Measurements from ENCODE around the gene ACOXL. TPM values are rescaled to one million over a fixed set of nuclear protein-coding genes. Genes with fewer than 3 reads are reported as not detected.

Gene ACOXL
- total and polyA plus RNA-seq, 2 of the 8 experiments (the other 6 are each of a cell fraction or from before 2014, with no cell fraction given): 11.4 to 20.6 TPM

DNA sequence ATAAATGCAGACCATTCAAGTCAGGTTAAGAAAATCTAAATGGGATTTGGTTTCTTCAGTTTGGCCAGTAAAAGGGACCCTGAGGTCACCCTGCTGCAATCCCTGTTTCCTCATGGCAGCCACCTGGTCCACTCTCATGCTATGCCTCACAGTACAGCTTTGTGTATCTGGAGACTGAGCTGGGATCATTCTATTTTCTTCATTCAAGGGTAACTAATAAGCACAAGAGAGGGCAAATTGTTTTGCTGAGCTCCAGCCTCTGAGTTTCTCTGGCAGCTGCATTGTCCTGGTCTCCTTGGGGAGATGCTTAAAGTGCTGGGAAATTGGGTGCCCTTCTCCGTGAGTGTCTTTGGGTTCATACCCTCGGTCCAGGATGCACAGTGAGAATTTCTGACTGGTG is 369.8 kb downstream of the ACOXL start:
- Histone ChIP-seq H2BK15ac (ENCODE audit: low read length) (no peak overlapping the region), H3K14ac (ENCODE audit: insufficient read length) (no peak overlapping the region), H2BK12ac (ENCODE audit: low read depth, low read length) (no peak overlapping the region), H4K20me1 (replicated peaks in 1 of 2; ENCODE audit: control insufficient read depth in 1 of 2, insufficient read depth in 2 of 2, low read length in 2 of 2) (no peaks in the 10 kb centered on the region), H3K4me2 (ENCODE audit: insufficient read depth in 1 of 2, low read depth in 2 of 2, low read length in 2 of 2) (no peak overlapping the region), H4K8ac (ENCODE audit: extremely low read depth, insufficient read depth, low read length) (no peak overlapping the region), H3K4me3 (ENCODE audit: extremely low read depth in 1 of 4, insufficient read depth in 2 of 4, low read depth in 3 of 4, low read length in 4 of 4) (no peak overlapping the region), H3K27ac (ENCODE audit: low read depth, low read length) (no peak overlapping the region), H2BK5ac (ENCODE audit: low read depth, low read length) (no peak overlapping the region), H2BK120ac (replicated peaks; ENCODE audit: low read depth, low read length) (no peak overlapping the region), H3K79me1 (ENCODE audit: low read depth, low read length) (no peaks in the 10 kb centered on the region), H4K5ac (ENCODE audit: insufficient read length, low read depth, low read length) (no peak overlapping the region), H3K79me2 (ENCODE audit: control insufficient read depth in 1 of 2, insufficient read depth in 2 of 2, low read length in 2 of 2) (no peaks in the 10 kb centered on the region), H3K23ac (ENCODE audit: insufficient read length) (no peak overlapping the region), H3K27me3 (replicated peaks in 1 of 4; ENCODE audit: control insufficient read depth in 3 of 4, extremely low read depth in 1 of 4, insufficient read depth in 3 of 4, low read length in 3 of 4) (no peaks in the 10 kb centered on the region), H3K23me2 (ENCODE audit: low read depth, low read length) (no peaks in the 10 kb centered on the region), H3K4me1 (replicated peaks in 1 of 4; ENCODE audit: control insufficient read depth in 3 of 4, insufficient read depth in 4 of 4, low read length in 3 of 4) (no peaks in the 10 kb centered on the region), H3K9me3 (ENCODE audit: insufficient read depth in 2 of 2, low read depth in 1 of 2, low read length in 1 of 2) (no peaks in the 10 kb centered on the region), H3K56ac (replicated peaks; ENCODE audit: insufficient read length, low read depth, low read length) (no peak overlapping the region), H3K18ac (ENCODE audit: extremely low read depth, low read length) (no peak overlapping the region), H2AK5ac (ENCODE audit: low read depth, low read length) (no peak overlapping the region), H2BK20ac (ENCODE audit: low read length) (no peak overlapping the region), H3K4ac (replicated peaks; ENCODE audit: insufficient read length, low read depth, low read length) (no peak overlapping the region), H3K36me3 (ENCODE audit: control insufficient read depth in 2 of 4, insufficient read depth in 4 of 4, low read length in 3 of 4) (no peaks in the 10 kb centered on the region), H4K91ac (replicated peaks; ENCODE audit: insufficient read length, low read length) (no peak overlapping the region), H3K9ac (replicated peaks in 1 of 4; ENCODE audit: extremely low read depth in 1 of 4, low read depth in 3 of 4, low read length in 3 of 4) (no peak overlapping the region), H2AFZ (ENCODE audit: low read length) (no peak overlapping the region)
- ChIA-PET POLR2A (ENCODE audit: partially characterized antibody) (interaction anchor here (0.6 to 0.7 kb wide), 2 partner anchors 84 to 1488 kb away, joined by 3 to 4 read pairs; no protein-coding TSS in a partner anchor), CTCF (ENCODE audit: partially characterized antibody) (interaction anchor here (1.4 to 2.3 kb wide), 2 partner anchors 32 to 35 kb away, joined by 4 to 9 read pairs; no protein-coding TSS in a partner anchor)
- 80% methylated on average over 2 of the region's 2 CpGs; no CpG with 5 or more reads in 1 of the 2 experiments for WGBS, 2 experiments (ENCODE audit: extremely low coverage in 1 of 2, insufficient coverage in 1 of 2, insufficient read length in 1 of 2, insufficient replicate concordance in 2 of 2, low coverage in 1 of 2, low lambda C conversion rate in 2 of 2, missing lambda C conversion rate in 1 of 2)
- TF ChIP-seq KDM4A (IDR thresholded peaks at IDR 0.05; ENCODE audit: low read depth, low read length, severe bottlenecking) (no peak), HDAC6 (IDR thresholded peaks at IDR 0.05; ENCODE audit: low read depth, low read length) (no peak)
- DNase-seq (ENCODE audit: low read depth in 1 of 2, low spot score in 2 of 2): no peak
- FAIRE-seq: no peak
